ENCODE data around the gene NPAS3. TPM values are rescaled to one million over a fixed set of nuclear protein-coding genes. Genes with fewer than 3 reads are reported as not detected.

Gene NPAS3
- total and polyA plus RNA-seq, 2 of the 8 experiments (the other 6 are each of a cell fraction or from before 2014, with no cell fraction given) = 0.11 to 0.60 TPM

- TF ChIP-seq RAD21 (IDR thresholded peaks at IDR 0.05 in 1 of 2, conservative IDR thresholded peaks at IDR 0.05 in 1 of 2; ENCODE audit: low read depth in 2 of 2, low read length in 2 of 2) = no peak
Measured at GRCh38 chr14:33799705-33800570, 861.3 kb downstream of the NPAS3 start (continued).

All from H1 (cell line).